MM.1S (cell line): ENCODE results near the gene MMP10.

Experiments
- EZH2 ChIP-seq: fragments of 300-600 bp; sonication (generic); optimal IDR thresholded peaks from 2 replicates; pipeline ENCODE3; 2017; ENCODE audit warnings: low read depth, mild to moderate bottlenecking, antibody characterized with exemption, low read length, mixed read lengths
- TF ChIP-seq, protein P1 (sequence below): fragments of 300-600 bp; sonication (generic); IDR thresholded peaks from 2 replicates; pipeline ENCODE4 v1.5.1; 2016; ENCODE audit warnings: antibody characterized with exemption, low read length, mixed read lengths

GRCh38 chr11:102792604-102793003 is 12.2 kb upstream of the MMP10 start:
- TF ChIP-seq, protein P1, sequence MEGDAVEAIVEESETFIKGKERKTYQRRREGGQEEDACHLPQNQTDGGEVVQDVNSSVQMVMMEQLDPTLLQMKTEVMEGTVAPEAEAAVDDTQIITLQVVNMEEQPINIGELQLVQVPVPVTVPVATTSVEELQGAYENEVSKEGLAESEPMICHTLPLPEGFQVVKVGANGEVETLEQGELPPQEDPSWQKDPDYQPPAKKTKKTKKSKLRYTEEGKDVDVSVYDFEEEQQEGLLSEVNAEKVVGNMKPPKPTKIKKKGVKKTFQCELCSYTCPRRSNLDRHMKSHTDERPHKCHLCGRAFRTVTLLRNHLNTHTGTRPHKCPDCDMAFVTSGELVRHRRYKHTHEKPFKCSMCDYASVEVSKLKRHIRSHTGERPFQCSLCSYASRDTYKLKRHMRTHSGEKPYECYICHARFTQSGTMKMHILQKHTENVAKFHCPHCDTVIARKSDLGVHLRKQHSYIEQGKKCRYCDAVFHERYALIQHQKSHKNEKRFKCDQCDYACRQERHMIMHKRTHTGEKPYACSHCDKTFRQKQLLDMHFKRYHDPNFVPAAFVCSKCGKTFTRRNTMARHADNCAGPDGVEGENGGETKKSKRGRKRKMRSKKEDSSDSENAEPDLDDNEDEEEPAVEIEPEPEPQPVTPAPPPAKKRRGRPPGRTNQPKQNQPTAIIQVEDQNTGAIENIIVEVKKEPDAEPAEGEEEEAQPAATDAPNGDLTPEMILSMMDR: no peak
- TF ChIP-seq EZH2: no peak
